Endothelial cell (in vitro differentiated cells): ENCODE data around the gene KANK3. TPM values are rescaled to one million over a fixed set of nuclear protein-coding genes. Genes with fewer than 3 reads are reported as not detected.
"Not testable (repeated sequence)": the region's sequence is repeated elsewhere in the genome, so short reads cannot be mapped to it uniquely, and the experiment has no call there.

Source experiments
- DNase-seq: peaks from one replicate; pipeline ENCODE4 v3.0.0; 2021; ENCODE audit warnings: low spot score
- H3K27ac Mint-ChIP-seq: one replicate; pipeline ENCODE4 v1.8.0; 2021; ENCODE audit warnings: mixed read lengths, inconsistent platforms; ENCODE audit not compliant: unreplicated experiment
- H3K27me3 Mint-ChIP-seq: one replicate; pipeline ENCODE4 v1.8.0; 2021; ENCODE audit warnings: mild to moderate bottlenecking, moderate library complexity, mixed read lengths, inconsistent platforms; ENCODE audit not compliant: unreplicated experiment
- H3K36me3 Mint-ChIP-seq: one replicate; pipeline ENCODE4 v1.8.0; 2021; ENCODE audit warnings: mild to moderate bottlenecking, low read depth, mixed read lengths, inconsistent platforms; ENCODE audit not compliant: unreplicated experiment
- H3K4me1 Mint-ChIP-seq: one replicate; pipeline ENCODE4 v1.8.0; 2021; ENCODE audit warnings: mild to moderate bottlenecking, mixed read lengths, inconsistent platforms; ENCODE audit not compliant: unreplicated experiment
- H3K4me3 Mint-ChIP-seq: one replicate; pipeline ENCODE4 v1.8.0; 2021; ENCODE audit warnings: mild to moderate bottlenecking, mixed read lengths, inconsistent platforms; ENCODE audit not compliant: unreplicated experiment
- H3K9me3 Mint-ChIP-seq: one replicate; pipeline ENCODE4 v1.8.0; 2021; ENCODE audit warnings: mixed read lengths, inconsistent platforms; ENCODE audit not compliant: unreplicated experiment
- microRNA-seq: library from miRNA; unstranded; fragments of <30 nt; microRNA quantifications from one replicate; pipeline ENCODE4, GENCODE V29; 2020; ENCODE audit not compliant: unreplicated experiment
- total RNA-seq: library from RNA; stranded (reverse); fragmentation: NEBNext Ultra II Directional; extraction: Animal tissue kit (Norgen Biotek cat#: 25700); gene quantifications from one replicate; pipeline ENCODE4 v1.2.1, GENCODE V29; 2021; ENCODE audit not compliant: unreplicated experiment
- TF ChIP-seq, protein P1 (sequence below): fragments of 200-600 bp; sonication (generic); IDR thresholded peaks from one replicate; pipeline ENCODE4 v1.5.0; 2021; ENCODE audit warnings: antibody characterized with exemption; ENCODE audit not compliant: unreplicated experiment

Gene KANK3
- total RNA-seq, 1 donor from 2014 or later = 109 TPM

DNA sequence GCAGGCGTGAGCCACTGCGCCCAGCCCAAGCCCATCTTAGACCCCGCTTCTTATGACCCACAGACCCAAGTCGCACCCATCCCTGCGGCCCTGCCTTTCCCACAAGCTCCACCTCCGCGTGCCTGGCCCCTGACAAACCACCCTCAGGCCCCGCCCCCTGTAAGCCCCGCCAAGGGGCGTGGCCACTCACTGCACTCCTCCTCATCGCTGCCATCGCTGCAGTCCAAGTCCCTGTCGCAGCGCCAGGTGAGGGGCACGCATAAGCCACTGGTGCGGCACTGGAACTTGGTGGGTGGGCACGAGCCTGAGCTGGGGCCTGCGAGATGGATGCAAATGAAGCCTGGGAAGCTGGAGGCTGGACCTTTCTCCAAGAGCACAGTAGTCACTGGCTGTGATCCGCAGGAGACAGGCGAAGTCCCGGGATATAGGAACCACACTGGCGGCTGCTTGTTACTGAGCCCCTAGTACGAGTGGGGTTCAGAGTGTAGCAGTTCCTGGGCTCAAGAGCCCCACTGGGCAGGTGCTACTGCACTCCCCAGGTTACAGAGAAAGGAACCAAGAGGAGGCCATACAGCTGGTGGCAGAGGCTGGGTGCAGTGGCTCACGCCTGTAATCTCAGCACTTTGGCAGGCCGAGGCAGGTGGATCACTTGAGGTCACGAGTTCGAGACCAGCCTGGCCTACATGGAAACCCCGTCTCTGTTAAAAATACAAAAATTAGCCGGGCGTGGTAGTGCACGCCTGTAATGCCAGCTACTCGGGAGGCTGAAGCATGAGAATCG lies 38.0 kb downstream of the KANK3 start:
- no peak overlapping the region for H3K27ac Mint-ChIP-seq

DNA sequence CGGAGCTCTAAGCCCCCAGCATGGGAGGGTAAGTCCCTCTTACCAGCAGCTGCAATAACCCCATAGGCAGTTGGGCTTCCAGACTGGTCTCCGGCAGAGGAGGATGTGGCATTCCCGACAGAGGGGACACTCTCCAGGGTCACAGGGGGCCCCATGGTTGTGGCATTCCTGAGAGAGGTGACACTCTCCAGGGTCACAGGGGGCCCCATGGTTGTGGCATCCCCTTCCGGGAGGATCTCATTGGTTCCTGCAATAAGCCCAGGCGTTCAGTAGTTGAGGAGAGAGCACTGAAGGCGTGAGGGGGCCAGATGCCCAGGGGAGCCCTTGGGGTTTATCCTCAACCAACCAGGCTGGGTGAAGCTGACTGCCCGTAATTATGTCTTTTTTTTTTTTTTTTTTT lies 40.3 kb downstream of the KANK3 start:
- H3K4me3 Mint-ChIP-seq = no peak overlapping the region
- peak; percentile 1 for DNase-seq
- peaks cover 4% of the 10 kb centered on the region for H3K36me3 Mint-ChIP-seq
- TF ChIP-seq, protein P1, sequence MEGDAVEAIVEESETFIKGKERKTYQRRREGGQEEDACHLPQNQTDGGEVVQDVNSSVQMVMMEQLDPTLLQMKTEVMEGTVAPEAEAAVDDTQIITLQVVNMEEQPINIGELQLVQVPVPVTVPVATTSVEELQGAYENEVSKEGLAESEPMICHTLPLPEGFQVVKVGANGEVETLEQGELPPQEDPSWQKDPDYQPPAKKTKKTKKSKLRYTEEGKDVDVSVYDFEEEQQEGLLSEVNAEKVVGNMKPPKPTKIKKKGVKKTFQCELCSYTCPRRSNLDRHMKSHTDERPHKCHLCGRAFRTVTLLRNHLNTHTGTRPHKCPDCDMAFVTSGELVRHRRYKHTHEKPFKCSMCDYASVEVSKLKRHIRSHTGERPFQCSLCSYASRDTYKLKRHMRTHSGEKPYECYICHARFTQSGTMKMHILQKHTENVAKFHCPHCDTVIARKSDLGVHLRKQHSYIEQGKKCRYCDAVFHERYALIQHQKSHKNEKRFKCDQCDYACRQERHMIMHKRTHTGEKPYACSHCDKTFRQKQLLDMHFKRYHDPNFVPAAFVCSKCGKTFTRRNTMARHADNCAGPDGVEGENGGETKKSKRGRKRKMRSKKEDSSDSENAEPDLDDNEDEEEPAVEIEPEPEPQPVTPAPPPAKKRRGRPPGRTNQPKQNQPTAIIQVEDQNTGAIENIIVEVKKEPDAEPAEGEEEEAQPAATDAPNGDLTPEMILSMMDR = no peak
- H3K9me3 Mint-ChIP-seq = no peaks in the 10 kb centered on the region
- no peak overlapping the region for H3K27ac Mint-ChIP-seq
- peaks cover 5% of the 10 kb centered on the region for H3K27me3 Mint-ChIP-seq
- peaks cover 14% of the 10 kb centered on the region for H3K4me1 Mint-ChIP-seq

More for the DNA sequence above, 38.0 kb downstream of the KANK3 start:
- peaks cover 9% of the 10 kb centered on the region for H3K27me3 Mint-ChIP-seq
- peaks cover 11% of the 10 kb centered on the region for H3K36me3 Mint-ChIP-seq
- no peak overlapping the region for H3K4me3 Mint-ChIP-seq
- H3K9me3 Mint-ChIP-seq = no peaks in the 10 kb centered on the region
- TF ChIP-seq, protein P1 = no peak
- DNase-seq = peak; percentile 43
- H3K4me1 Mint-ChIP-seq = peaks cover 27% of the 10 kb centered on the region

DNA sequence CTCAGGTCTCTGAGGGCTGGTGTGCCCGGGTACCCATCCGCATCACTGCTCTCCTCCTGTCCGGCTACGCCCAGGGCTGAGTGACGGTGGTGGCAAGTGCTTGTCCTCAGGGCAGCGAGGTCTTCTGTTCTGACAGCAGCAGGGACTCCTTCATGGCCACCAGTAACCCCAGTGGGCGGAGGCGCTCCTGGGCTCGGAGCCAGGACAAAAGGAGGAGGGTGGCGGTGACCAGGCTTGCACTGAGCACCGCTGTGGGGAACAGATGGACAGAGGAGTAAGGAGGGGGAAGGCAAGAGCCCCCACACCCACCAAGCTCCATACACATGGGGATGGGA lies 40.7 kb downstream of the KANK3 start:
- no peak overlapping the region for H3K4me3 Mint-ChIP-seq
- peaks cover 4% of the 10 kb centered on the region for H3K36me3 Mint-ChIP-seq
- DNase-seq = peak; percentile 1
- TF ChIP-seq, protein P1 = no peak
- no peak overlapping the region for H3K27ac Mint-ChIP-seq
- peaks cover 4% of the 10 kb centered on the region for H3K27me3 Mint-ChIP-seq
- no peaks in the 10 kb centered on the region for H3K9me3 Mint-ChIP-seq
- peaks cover 10% of the 10 kb centered on the region for H3K4me1 Mint-ChIP-seq

DNA sequence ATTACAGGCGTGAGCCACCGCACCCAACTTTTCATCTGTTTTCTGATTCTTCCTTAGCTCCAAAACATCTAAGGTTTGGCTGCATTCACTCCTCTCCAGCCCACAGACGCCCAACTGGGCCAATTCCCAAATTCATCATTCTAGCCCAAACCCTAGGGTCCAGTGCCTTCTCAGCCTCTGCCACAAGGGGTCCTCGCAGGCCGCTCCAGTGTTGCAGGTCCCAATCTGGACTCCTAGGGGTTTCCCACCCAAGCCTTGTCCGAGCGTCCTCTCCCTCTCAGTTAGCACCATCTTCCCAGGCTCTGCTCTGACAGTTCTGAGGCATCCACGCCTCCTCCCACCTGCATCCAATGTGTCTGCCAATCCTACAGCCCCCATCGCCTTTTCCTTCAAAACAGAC lies 51.7 kb downstream of the KANK3 start:
- not testable (repeated sequence) for H3K9me3 Mint-ChIP-seq, H3K27me3 Mint-ChIP-seq, H3K4me1 Mint-ChIP-seq, H3K36me3 Mint-ChIP-seq, H3K27ac Mint-ChIP-seq, H3K4me3 Mint-ChIP-seq, DNase-seq

DNA sequence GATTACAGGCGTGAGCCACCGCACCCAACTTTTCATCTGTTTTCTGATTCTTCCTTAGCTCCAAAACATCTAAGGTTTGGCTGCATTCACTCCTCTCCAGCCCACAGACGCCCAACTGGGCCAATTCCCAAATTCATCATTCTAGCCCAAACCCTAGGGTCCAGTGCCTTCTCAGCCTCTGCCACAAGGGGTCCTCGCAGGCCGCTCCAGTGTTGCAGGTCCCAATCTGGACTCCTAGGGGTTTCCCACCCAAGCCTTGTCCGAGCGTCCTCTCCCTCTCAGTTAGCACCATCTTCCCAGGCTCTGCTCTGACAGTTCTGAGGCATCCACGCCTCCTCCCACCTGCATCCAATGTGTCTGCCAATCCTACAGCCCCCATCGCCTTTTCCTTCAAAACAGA lies 66.6 kb downstream of the KANK3 start:
- not testable (repeated sequence) for H3K27me3 Mint-ChIP-seq, DNase-seq, H3K9me3 Mint-ChIP-seq, H3K27ac Mint-ChIP-seq, H3K4me3 Mint-ChIP-seq, H3K4me1 Mint-ChIP-seq, H3K36me3 Mint-ChIP-seq

Small RNAs within 50 kb of the gene (microRNA-seq; reads per million reads assigned to microRNA genes)
- 2.0 reads per million, percentile 29 among the genes with 10 or more reads in this experiment for gene MIR4999

Other genes with a start within 250 kb of the KANK3 start
- gene FBN3, start 193.7 kb downstream of the KANK3 start, total RNA-seq = 15.5 TPM
- 34.2 TPM for gene CERS4, start 133.9 kb downstream of the KANK3 start, total RNA-seq
- 111 TPM for gene CD320, start 34.9 kb downstream of the KANK3 start, total RNA-seq
- 39.9 TPM for gene NDUFA7, start 21.9 kb downstream of the KANK3 start, total RNA-seq
- 1,732 TPM for gene RPS28, start 21.8 kb downstream of the KANK3 start, total RNA-seq
- gene ANGPTL4, start 20.9 kb upstream of the KANK3 start, total RNA-seq = 14.3 TPM
- 130 TPM for gene RAB11B, start 47.1 kb upstream of the KANK3 start, total RNA-seq
- gene MARCHF2, start 70.0 kb upstream of the KANK3 start, total RNA-seq = 58.2 TPM
- gene HNRNPM, start 101.7 kb upstream of the KANK3 start, total RNA-seq = 223 TPM
- gene PRAM1, start 159.4 kb upstream of the KANK3 start, total RNA-seq = not detected
- gene ZNF414, start 170.9 kb upstream of the KANK3 start, total RNA-seq = 22.9 TPM
- gene MYO1F, start 234.2 kb upstream of the KANK3 start, total RNA-seq = 3.2 TPM